IPS-15b (cell line): ENCODE measurements around the gene ZNF148.

ENCODE experiments used
- H3K27me3 ChIP-seq: one replicate; pipeline ENCODE4 v1.6.1; 2013; ENCODE audit warnings: low read length; ENCODE audit not compliant: control insufficient read depth, insufficient read depth
- H3K36me3 ChIP-seq: one replicate; pipeline ENCODE4 v1.6.1; 2013; ENCODE audit warnings: low read length; ENCODE audit not compliant: control insufficient read depth, insufficient read depth
- H3K4me1 ChIP-seq: one replicate; pipeline ENCODE4 v1.6.1; 2013; ENCODE audit warnings: mild to moderate bottlenecking, low read length; ENCODE audit not compliant: control insufficient read depth, insufficient read depth
- H3K4me3 ChIP-seq: one replicate; pipeline ENCODE4 v1.5.1; 2013; ENCODE audit warnings: low read depth, low read length
- H3K9ac ChIP-seq: one replicate; pipeline ENCODE4 v1.6.1; 2013; ENCODE audit warnings: low read depth, mild to moderate bottlenecking, low read length
- H3K9me3 ChIP-seq: one replicate; pipeline ENCODE4 v1.6.1; 2013; ENCODE audit warnings: mild to moderate bottlenecking, low read length; ENCODE audit not compliant: control insufficient read depth, insufficient read depth

ZNF148 gene

DNA sequence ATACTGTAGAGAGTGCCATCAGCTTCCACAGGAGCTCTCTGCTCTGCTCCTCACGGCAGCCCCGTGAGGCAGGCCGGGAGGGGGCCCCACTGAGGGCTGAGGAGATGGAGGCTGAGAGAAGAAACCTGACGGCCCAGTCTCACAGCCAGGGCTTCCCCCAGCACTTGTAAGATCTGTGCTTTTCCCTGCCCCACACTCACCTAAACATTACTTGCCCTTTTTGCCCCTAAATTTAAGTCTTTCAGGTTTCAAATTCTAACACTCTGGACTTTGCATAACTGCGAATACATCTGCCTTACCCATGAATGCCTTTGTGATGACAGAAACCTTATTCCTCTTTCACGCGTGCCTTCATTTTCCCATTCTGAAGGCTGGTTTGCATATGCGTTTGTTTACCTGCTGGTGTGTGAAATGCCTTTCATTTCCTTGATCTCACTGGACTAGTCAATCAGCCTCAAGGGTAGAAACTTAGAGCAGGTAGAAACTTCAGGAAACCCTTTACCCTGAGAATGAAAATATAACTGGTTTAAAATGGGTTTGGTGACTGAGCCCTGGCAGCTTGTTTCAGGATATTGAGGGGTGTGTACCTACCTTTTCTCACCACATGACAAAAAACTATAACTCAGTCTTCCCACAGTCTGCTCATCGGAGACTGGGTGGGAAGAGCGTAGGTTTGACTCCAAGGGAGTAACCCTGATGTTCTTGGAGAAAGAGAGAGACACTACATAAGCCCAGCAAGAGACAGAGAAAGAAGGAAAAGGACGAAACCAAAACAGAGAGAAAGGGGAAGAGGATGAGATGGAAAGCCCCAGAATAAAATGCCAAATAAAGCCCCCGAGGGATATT lies 182.7 kb downstream of the ZNF148 start:
- Histone ChIP-seq H3K4me3 (no peak overlapping the region), H3K9ac (no peak overlapping the region), H3K4me1 (peaks cover 12% of the 10 kb centered on the region), H3K9me3 (no peaks in the 10 kb centered on the region), H3K36me3 (peaks cover 5% of the 10 kb centered on the region), H3K27me3 (no peaks in the 10 kb centered on the region)

DNA sequence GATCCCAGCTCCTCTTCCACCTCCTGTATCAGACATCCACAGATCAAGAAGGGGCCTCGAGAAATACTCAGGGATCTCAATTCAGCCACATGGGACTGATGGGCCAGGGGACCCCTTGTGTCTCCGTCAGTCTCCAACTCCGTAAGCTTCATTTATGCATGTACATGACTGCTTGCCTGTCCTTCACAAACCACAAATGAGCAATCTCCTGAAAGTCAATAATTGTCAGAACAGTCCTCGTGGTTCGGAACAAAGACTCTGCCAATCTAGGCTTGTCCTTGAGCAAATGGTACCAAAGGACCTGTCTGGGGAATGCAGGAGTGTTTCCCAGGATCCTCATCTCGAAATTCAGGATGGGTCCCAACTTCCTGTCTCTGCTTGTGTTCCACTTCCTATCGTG lies 183.4 kb downstream of the ZNF148 start:
- H3K4me3 ChIP-seq, result no peak overlapping the region
- H3K27me3 ChIP-seq, result no peaks in the 10 kb centered on the region
- H3K9ac ChIP-seq, result no peak overlapping the region
- peaks cover 5% of the 10 kb centered on the region for H3K36me3 ChIP-seq
- H3K4me1 ChIP-seq, result peaks cover 12% of the 10 kb centered on the region
- no peaks in the 10 kb centered on the region for H3K9me3 ChIP-seq

DNA sequence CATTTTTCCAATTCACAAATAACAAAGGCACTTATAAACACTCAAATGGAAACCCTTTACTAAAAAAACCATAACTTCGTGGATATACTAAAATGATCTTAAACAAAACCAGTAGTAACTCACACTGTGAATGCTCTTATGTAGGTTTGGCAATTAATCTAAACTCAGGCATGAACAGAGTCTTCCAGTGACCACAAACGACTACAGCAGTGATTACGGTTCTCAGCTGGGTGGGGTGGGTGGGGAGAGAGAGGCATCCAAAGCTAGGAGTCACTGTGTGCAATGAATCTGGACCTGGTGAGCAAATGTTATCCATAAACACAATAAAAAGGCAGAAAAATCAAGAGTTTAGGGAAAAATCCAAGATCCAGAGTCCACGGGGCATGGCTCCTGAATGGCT lies 183.9 kb downstream of the ZNF148 start:
- Histone ChIP-seq H3K36me3 (peaks cover 5% of the 10 kb centered on the region), H3K4me1 (peaks cover 12% of the 10 kb centered on the region), H3K9me3 (no peaks in the 10 kb centered on the region), H3K27me3 (no peaks in the 10 kb centered on the region), H3K4me3 (no peak overlapping the region), H3K9ac (no peak overlapping the region)

DNA sequence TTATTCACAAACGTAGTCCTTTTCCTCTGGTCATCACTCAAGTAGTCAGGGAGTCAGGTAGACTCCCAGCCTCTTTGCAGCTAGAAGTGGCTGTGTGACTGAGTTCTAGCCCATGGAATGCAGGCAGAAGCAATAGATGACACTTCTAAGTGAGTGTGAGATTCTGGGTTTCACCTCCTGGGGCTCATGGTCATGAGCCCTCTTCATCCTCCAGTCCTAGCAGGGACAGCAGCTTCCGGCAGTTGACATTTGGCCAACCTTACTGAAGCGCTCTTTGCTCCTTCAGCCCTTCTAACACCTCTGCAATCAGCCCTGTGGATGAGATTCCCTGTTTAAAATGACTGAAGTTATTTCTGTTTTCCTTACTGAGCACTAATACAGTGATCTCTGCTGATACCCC lies 184.3 kb downstream of the ZNF148 start:
- peaks cover 12% of the 10 kb centered on the region for H3K4me1 ChIP-seq
- H3K36me3 ChIP-seq, result peaks cover 5% of the 10 kb centered on the region
- H3K27me3 ChIP-seq, result no peaks in the 10 kb centered on the region
- no peaks in the 10 kb centered on the region for H3K9me3 ChIP-seq
- H3K4me3 ChIP-seq, result no peak overlapping the region
- no peak overlapping the region for H3K9ac ChIP-seq

DNA sequence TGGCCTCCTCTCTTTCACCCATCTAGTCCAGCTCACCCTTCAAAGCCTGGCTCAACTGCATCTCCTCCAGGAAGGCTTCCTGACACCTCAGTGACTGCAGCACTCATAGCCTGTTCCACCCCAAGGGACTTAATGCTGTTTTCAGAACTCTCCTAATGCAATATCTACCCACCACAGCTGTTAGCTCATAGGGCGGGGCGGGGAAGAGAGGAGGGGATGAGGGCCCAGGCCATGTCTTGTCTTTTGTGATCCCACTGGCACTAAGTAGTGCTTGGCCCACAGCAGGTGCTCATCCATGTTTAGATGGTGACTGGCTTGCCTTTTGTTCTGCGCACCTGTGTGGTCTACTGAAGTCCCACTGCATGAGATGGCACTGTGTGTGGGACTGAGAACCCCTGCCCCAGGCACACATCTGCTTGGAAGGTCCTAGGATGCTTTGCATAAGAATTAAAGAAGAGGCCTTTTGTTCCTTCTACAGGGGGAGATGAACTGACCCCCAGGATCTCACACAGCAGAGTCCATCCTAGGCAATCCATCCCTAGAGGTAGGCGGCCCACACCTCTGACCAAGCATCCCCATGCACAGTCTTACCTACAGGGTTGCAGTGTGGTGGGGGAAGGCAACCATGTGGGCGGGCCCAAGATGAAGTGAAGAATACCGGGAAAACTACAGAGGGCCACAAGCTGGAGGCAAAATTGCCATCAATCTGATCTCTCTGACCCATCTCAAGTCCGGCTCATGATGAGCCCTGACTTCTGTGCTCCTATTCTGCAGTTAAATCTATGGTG lies 185.6 kb downstream of the ZNF148 start:
- no peaks in the 10 kb centered on the region for H3K27me3 ChIP-seq
- no peak overlapping the region for H3K4me3 ChIP-seq
- H3K36me3 ChIP-seq, result peaks cover 5% of the 10 kb centered on the region
- peaks cover 11% of the 10 kb centered on the region for H3K4me1 ChIP-seq
- no peaks in the 10 kb centered on the region for H3K9me3 ChIP-seq
- no peak overlapping the region for H3K9ac ChIP-seq

DNA sequence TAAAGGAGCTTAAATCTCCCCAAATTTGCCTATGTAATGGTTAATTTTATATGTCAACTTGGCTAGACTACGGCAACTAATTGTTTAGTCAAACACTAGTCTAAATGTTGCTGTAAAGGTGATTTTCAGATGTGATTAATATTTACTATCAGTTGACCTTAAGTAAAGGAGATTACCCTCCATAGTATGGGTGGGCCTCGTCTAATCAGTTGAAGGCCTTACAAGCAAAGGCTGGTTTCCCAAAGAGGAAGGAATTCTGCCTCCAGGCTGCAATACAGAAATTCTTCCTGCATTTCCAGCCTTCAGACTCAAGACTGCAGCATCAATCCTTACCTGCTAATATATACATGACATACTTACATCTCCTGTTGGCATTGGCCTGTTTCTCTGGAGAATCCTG lies 186.2 kb downstream of the ZNF148 start:
- Histone ChIP-seq H3K9me3 (no peaks in the 10 kb centered on the region), H3K36me3 (peaks cover 5% of the 10 kb centered on the region), H3K4me3 (no peak overlapping the region)

DNA sequence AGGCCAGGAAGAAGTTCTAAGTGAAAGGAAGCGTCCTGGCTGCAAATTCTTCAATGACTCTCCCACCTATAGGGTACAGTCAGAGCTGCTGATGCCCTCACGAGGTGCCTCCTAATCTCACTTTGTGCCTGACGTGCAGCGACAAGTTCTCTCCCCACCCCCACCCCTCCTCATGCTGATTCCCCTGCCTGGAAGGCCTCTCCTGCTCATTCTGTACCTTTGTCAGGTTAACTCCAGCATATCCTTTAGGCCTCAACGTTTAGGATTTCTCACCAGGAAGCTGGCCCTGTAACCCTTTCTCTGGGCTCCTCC lies 187.6 kb downstream of the ZNF148 start:
- Histone ChIP-seq H3K9me3 (no peaks in the 10 kb centered on the region), H3K4me1 (peaks cover 10% of the 10 kb centered on the region), H3K9ac (no peak overlapping the region), H3K27me3 (no peaks in the 10 kb centered on the region), H3K36me3 (peaks cover 5% of the 10 kb centered on the region), H3K4me3 (no peak overlapping the region)

More for the DNA sequence above, 186.2 kb downstream of the ZNF148 start:
- Histone ChIP-seq H3K9ac (no peak overlapping the region), H3K4me1 (peaks cover 9% of the 10 kb centered on the region), H3K27me3 (no peaks in the 10 kb centered on the region)

DNA sequence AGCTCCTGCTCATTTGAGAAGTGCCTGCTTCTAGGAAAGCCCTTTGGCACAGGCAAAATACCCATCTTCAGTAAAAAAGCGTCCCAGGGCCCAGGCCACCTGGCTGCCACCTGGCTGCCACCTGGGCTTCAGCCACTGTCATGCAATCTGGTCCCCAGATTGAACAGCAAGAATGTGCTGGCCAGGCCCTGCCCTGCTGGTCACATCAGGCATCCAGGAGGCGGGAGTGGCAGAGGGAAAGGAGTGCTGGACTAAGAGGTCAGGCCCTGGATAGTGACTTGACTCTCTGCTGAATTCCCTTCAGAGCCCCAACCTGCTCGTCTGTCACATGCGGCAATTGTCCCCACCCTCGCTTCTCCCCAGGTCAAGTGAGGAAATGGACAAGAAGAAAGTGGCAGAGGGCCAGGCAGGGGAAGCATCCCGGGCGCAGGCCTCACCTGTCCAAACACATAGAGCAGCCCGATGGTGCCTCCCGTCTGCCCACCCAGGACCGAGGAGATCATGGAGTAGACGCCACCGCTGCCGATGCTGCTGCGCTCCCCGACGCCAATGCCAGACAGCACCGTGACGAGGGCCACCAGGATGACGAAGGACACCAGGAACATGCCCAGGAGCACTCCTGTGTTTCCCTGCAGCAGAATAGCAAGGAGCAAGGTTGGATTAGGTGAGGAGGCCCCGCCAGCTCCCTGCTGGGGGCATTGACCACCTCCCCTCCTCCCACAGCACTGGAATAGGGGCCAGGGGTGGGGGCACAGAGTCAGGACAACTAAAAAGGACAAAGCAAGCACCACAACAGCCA lies 188.1 kb downstream of the ZNF148 start:
- Histone ChIP-seq H3K36me3 (peaks cover 5% of the 10 kb centered on the region), H3K4me1 (peaks cover 8% of the 10 kb centered on the region), H3K27me3 (no peaks in the 10 kb centered on the region), H3K4me3 (no peak overlapping the region), H3K9me3 (no peaks in the 10 kb centered on the region), H3K9ac (no peak overlapping the region)

DNA sequence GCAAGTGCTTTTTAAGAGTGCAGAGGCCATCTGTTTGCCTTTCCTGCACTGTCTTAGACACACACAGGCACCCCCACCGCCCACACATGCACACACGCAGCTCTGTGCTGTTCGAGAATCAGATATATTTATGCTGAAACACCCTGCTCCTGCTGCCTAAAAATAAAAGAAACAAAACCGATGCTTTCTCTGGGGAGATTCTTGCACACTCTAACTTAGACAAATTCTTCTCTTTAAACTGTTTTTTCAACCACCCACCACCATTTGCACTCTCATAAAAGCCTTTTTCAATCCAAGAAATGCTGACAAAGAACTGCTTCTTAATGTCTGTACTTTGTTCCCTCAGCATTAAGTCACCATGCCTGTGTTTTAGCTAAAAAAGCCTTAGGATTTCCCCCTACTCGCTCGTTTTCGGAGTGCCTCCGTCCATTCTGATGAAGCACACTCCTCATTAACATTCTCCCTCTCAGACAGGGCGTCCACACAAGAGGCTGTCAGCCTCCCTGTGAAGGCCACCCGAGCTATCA lies 188.8 kb downstream of the ZNF148 start:
- no peak overlapping the region for H3K9ac ChIP-seq
- H3K9me3 ChIP-seq, result no peaks in the 10 kb centered on the region
- no peak overlapping the region for H3K4me3 ChIP-seq
- peaks cover 5% of the 10 kb centered on the region for H3K36me3 ChIP-seq
- peaks cover 4% of the 10 kb centered on the region for H3K4me1 ChIP-seq
- no peaks in the 10 kb centered on the region for H3K27me3 ChIP-seq

DNA sequence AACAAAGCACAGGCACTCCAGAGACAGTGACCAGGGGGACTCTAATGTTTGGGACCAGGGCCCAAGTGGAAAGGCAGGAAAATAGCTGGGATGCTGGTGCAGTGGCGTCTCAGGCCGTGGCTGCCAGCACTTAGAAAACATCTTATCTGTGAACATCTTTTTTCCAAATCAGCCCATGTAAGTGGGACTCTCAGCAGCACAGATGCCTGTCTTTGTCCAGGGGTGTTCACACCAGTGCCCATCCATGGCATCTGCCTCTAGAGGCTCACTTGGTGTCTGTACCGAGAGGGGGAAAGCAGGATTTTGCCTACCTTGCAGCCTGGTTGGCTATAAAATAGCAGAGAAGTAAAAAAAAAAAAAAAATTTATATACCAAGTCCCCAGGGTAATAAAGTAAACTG lies 189.3 kb downstream of the ZNF148 start:
- Histone ChIP-seq H3K27me3 (no peaks in the 10 kb centered on the region), H3K9me3 (no peaks in the 10 kb centered on the region), H3K36me3 (peaks cover 5% of the 10 kb centered on the region), H3K9ac (no peak overlapping the region), H3K4me3 (no peak overlapping the region), H3K4me1 (peaks cover 4% of the 10 kb centered on the region)

DNA sequence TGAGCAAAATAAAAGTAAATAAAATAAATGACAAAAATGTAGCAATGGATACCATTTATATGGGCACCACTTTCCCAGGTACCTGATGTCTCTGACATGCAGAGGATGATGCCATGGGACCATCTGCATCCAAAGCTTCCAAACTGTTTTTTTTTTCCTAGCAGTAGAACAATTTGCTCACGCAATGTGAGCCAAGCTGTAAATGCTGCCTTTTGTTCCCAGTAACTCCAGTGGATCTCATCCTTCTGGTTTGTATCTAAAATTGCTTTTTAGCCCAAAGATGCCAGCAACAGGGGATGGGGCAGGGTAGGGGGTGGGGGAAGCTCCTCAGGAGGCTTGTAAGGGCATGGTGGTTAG lies 195.3 kb downstream of the ZNF148 start:
- Histone ChIP-seq H3K4me1 (peaks cover 4% of the 10 kb centered on the region), H3K4me3 (no peak overlapping the region), H3K27me3 (no peaks in the 10 kb centered on the region), H3K9me3 (no peaks in the 10 kb centered on the region), H3K9ac (no peak overlapping the region), H3K36me3 (no peaks in the 10 kb centered on the region)
